Duodenal mucosa (tissue), 2 donors: Measurements from ENCODE around the gene ABHD14A.
A peak's percentile ranks its signal among the peaks of the same experiment; 100 is the strongest.

Experiments
- H3K27ac ChIP-seq: one replicate; pipeline ENCODE4 v1.7.0; 2013; ENCODE audit warnings: low read depth, low read length
- H3K27me3 ChIP-seq, 2 donors: one replicate each; pipeline ENCODE4 v1.7.0; 2013; ENCODE audit warnings: low read length in 2 of 2, control low read depth in 1 of 2; ENCODE audit not compliant: insufficient read depth in 2 of 2, control insufficient read depth in 1 of 2
- H3K36me3 ChIP-seq, 2 donors: one replicate each; pipeline ENCODE4 v1.7.0; 2013; ENCODE audit warnings: low read length in 2 of 2, control low read depth in 1 of 2; ENCODE audit not compliant: insufficient read depth in 2 of 2, control insufficient read depth in 1 of 2
- H3K4me1 ChIP-seq, 2 donors: one replicate each; pipeline ENCODE4 v1.7.0; 2013; ENCODE audit warnings: low read length in 2 of 2, control low read depth in 1 of 2; ENCODE audit not compliant: insufficient read depth in 2 of 2, control insufficient read depth in 1 of 2
- H3K4me3 ChIP-seq, 2 donors: one replicate each; pipeline ENCODE4 v1.7.0; 2013; ENCODE audit warnings: low read length in 2 of 2, low read depth in 1 of 2
- H3K9ac ChIP-seq, 2 donors: one replicate each; pipeline ENCODE4 v1.7.0; 2013; ENCODE audit warnings: low read length in 2 of 2, low read depth in 1 of 2
- H3K9me3 ChIP-seq, 2 donors: one replicate each; pipeline ENCODE4 v1.7.0; 2013; ENCODE audit warnings: low read length in 2 of 2, control low read depth in 1 of 2; ENCODE audit not compliant: control insufficient read depth in 1 of 2

ABHD14A gene

DNA sequence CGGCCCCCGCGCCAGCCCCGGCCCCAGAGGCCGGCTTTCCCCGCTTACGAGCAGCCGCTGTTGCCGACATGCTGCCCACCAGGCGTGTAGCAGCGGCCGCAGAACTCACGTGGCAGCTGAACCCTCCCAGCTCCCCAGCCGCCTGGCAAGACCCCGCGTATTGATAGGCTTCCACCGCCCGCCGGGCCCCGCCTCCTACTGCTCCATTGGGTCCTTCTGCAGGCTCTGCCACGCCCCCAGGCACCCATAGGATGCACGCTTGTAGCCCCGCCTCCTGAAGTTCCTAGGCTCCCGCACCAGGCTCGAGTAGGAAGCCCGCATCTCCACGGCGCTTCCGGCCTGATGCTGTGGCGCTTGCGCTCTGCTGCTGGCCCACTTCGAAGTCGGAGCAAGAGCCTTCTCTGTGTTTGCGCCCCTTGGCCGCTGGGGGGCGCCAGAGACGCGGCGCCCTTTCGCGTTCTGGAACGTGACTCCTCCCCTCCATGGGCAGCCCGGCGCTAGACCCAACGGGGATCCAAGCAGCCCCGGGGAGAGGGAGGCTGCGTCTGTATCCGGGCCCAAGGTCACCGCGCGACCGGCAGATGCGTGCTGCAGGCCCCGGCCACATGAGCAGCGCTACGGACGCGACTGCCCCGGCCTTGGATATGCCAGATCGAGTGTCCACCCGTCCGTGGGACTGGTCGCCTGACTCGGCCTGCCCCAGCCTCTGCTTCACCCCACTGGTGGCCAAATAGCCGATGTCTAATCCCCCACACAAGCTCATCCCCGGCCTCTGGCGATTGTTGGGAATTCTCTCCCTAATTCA, 32.9 kb upstream of the ABHD14A start, which contains the start of the genes PARP3 and RRP9:
Gene PARP3, plus strand, starts transcription at position 566 of the 805 bp plus-strand sequence. CDS start 993 bp downstream, outside the sequence.
Gene RRP9, minus strand, starts transcription at position 107 of the 805 bp plus-strand sequence. Its CDS starts 37 bp downstream, at position 70.
- peaks cover 20 to 31% of the 10 kb centered on the region in 2 donors for H3K4me1 ChIP-seq
- H3K36me3 ChIP-seq, result peaks cover 17 to 38% of the 10 kb centered on the region in 2 donors
- H3K27ac ChIP-seq, result peak within 1 kb of the TSS; percentile 95
- H3K27me3 ChIP-seq, result no peaks in the 10 kb centered on the region
- H3K9me3 ChIP-seq, result no peaks in the 10 kb centered on the region
- peak within 1 kb of the TSS; percentile 81 to 85 for H3K4me3 ChIP-seq
- H3K9ac ChIP-seq, result peak within 1 kb of the TSS; percentile 96 to 98

DNA sequence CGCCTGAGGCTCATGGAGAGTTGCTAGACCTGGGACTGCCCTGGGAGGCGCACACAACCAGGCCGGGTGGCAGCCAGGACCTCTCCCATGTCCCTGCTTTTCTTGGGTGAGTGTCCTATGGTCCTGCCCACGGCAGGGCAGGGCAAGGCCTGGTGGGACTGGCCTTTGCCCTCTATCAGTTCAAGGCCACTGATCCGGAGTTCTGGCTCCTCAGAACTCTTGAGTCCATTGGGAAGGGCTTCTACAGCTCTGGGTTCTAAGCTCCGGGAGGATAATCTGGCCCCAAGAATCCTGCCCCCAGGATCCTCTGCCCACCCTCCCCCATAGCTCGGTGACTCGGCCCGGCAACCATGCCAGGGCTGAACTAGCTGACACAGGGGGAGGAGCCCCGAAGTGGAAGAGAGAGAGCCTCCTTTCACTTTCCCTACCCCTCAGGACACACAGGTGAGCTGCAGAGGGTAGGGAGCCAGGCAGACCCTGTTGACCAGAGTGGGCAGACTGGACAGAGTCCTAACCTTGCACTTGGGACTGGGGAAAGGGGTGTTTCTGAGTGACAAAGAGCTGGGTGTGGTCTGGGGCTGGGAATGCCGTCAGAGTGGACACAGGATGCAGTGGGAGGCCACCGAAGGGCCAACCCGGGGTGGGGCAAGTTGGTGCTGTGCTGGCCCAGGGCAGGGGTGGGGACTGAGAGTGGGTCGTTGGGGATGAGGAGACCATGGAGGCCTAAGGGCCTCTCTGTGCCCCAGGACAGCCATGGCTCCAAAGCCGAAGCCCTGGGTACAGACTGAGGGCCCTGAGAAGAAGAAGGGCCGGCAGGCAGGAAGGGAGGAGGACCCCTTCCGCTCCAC, 32.0 kb upstream of the ABHD14A start:
- Histone ChIP-seq H3K4me1 (peaks cover 20 to 31% of the 10 kb centered on the region in 2 donors), H3K36me3 (peaks cover 9 to 36% of the 10 kb centered on the region in 2 donors), H3K27ac (peak overlapping the region; percentile 95), H3K9ac (peak overlapping the region; percentile 96 to 98), H3K9me3 (no peaks in the 10 kb centered on the region), H3K4me3 (peak overlapping the region; percentile 81 to 82), H3K27me3 (no peaks in the 10 kb centered on the region)

GRCh38 chr3:51943451-51944391, 31.1 kb upstream of the ABHD14A start:
- Histone ChIP-seq H3K4me1 (peaks cover 20 to 31% of the 10 kb centered on the region in 2 donors), H3K27me3 (no peaks in the 10 kb centered on the region), H3K4me3 (peak overlapping the region; percentile 81 to 82), H3K9ac (peak overlapping the region; percentile 96 to 98), H3K27ac (peak overlapping the region; percentile 95), H3K36me3 (peaks cover 5 to 34% of the 10 kb centered on the region in 2 donors), H3K9me3 (no peaks in the 10 kb centered on the region)

GRCh38 chr3:51944451-51945021, 30.3 kb upstream of the ABHD14A start:
- no peaks in the 10 kb centered on the region for H3K27me3 ChIP-seq
- H3K4me3 ChIP-seq, result no peak overlapping the region
- no peak overlapping the region for H3K9ac ChIP-seq
- no peaks in the 10 kb centered on the region for H3K9me3 ChIP-seq
- H3K4me1 ChIP-seq, result peaks cover 20 to 31% of the 10 kb centered on the region in 2 donors
- peaks cover 5 to 35% of the 10 kb centered on the region in 2 donors for H3K36me3 ChIP-seq
- H3K27ac ChIP-seq, result no peak overlapping the region

DNA sequence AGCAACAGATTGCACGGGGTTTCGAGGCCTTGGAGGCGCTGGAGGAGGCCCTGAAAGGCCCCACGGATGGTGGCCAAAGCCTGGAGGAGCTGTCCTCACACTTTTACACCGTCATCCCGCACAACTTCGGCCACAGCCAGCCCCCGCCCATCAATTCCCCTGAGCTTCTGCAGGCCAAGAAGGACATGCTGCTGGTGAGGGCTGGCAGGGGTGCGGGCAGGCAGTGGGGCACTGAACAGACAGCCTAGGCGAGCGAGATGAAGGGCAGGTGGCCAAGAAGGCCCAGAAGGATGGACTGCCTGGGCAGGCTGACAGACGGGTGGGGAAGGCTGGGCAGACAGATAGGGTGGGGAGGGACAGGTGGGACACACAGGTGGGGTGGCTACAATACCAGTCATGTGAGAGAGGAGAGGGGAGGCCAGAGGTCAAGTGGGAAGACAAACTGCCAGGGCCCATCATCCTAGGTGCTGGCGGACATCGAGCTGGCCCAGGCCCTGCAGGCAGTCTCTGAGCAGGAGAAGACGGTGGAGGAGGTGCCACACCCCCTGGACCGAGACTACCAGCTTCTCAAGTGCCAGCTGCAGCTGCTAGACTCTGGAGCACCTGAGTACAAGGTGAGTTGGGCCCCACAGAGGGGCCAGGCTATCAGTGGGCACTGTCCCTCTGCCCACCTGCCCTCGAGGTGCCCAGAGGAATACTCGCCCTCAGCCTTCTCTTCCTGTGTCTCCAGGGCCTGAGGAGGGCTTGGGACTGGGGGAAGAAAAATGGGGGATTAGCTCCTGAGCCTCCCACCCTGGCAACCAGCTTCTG, 29.6 kb upstream of the ABHD14A start:
- Histone ChIP-seq H3K36me3 (peaks cover 5 to 35% of the 10 kb centered on the region in 2 donors), H3K4me3 (no peak overlapping the region), H3K9me3 (no peaks in the 10 kb centered on the region), H3K27me3 (no peaks in the 10 kb centered on the region), H3K4me1 (peaks cover 20 to 26% of the 10 kb centered on the region in 2 donors), H3K27ac (no peak overlapping the region), H3K9ac (no peak overlapping the region)

GRCh38 chr3:51945926-51946705, 28.7 kb upstream of the ABHD14A start:
- Histone ChIP-seq H3K9me3 (no peaks in the 10 kb centered on the region), H3K4me1 (peaks cover 15 to 18% of the 10 kb centered on the region in 2 donors), H3K4me3 (no peak overlapping the region), H3K36me3 (peaks cover 5 to 35% of the 10 kb centered on the region in 2 donors), H3K27ac (no peak overlapping the region), H3K9ac (no peak overlapping the region), H3K27me3 (no peaks in the 10 kb centered on the region)

DNA sequence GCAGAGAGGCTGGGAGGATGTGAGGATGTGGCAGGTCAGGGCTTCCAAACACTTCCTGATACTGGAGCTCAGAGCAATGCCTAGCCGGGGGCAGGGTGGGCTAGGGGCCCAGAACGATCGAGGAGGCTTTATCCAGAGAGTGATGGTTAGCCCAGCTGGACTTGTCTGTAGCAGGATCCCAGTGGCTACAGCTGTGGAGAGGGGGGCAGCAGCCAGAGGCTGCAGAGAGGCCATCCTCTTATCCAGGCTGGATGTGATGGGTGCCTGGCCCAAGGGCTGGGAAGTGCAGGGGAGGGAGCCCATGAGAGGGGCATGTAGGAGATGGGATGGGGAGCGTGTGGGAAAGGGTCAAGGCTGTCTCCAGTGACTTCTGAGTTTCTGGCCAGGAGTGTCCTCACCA, 28.1 kb upstream of the ABHD14A start:
- Histone ChIP-seq H3K27ac (no peak overlapping the region), H3K36me3 (peaks cover 5 to 35% of the 10 kb centered on the region in 2 donors), H3K27me3 (no peaks in the 10 kb centered on the region), H3K9me3 (no peaks in the 10 kb centered on the region), H3K9ac (no peak overlapping the region), H3K4me3 (no peak overlapping the region), H3K4me1 (peaks cover 13 to 14% of the 10 kb centered on the region in 2 donors)

DNA sequence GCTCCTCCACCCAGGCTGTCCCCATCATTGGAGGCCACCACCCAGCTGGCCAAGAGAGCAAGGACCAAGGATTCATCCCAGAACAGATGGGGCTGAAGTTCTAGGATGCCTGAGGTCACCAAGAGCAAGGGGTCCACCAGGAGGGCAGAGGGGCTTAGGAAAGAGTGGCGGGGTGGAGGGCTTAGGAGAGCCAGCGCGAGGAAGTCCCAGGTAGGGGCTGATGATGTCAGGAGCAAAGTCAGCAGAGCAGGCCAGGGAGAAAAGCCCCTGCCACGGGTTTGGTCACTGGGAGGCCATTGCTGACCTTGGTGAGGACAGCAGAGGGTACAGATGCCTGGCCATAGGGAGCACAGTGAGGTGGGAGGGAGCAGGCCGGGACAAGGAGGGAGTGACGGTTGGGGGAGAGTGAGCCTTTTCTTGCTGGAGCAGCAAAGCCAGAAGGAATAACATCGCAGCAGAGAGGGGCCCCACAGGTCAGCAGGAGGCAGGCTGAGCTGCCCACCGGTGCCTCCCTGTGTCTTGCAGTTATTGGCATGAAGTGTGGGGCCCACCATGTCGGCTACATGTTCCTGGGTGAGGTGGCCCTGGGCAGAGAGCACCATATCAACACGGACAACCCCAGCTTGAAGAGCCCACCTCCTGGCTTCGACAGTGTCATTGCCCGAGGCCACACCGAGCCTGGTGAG, 27.5 kb upstream of the ABHD14A start:
- H3K4me3 ChIP-seq, result no peak overlapping the region
- no peak overlapping the region for H3K27ac ChIP-seq
- no peak overlapping the region for H3K9ac ChIP-seq
- H3K27me3 ChIP-seq, result no peaks in the 10 kb centered on the region
- no peaks in the 10 kb centered on the region for H3K9me3 ChIP-seq
- H3K4me1 ChIP-seq, result peaks cover 12% of the 10 kb centered on the region in 2 donors
- peaks cover 5 to 35% of the 10 kb centered on the region in 2 donors for H3K36me3 ChIP-seq
